GM19455 (cell line): ENCODE data around the gene TRMT6.

Source experiments
- ATAC-seq: cut with Tn5 transposase; IDR thresholded peaks from one replicate; pipeline ENCODE4 v1.9.1; 2021; ENCODE audit not compliant: unreplicated experiment

The TRMT6 gene

GRCh38 chr20:5900908-5901307, 49.4 kb downstream of the TRMT6 start:
- no peak for ATAC-seq

DNA sequence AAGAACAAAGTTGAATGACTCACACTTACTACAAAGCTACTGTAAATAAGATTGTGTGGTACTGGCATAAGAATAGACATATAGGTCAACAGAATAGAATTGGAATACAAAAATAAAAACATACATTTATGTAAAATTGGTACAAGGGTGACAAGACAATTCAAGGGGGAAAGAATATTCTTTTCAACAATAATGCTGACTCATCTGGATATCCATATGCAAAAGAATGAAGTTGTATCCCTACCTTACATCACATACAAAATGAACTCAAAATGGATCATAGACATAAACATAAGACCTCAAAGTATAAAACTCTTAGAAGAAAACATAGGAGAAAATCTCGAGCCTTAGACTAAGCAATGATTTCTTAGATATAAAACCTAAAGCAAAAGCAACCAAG, 50.9 kb downstream of the TRMT6 start:
- ATAC-seq, result no peak

DNA sequence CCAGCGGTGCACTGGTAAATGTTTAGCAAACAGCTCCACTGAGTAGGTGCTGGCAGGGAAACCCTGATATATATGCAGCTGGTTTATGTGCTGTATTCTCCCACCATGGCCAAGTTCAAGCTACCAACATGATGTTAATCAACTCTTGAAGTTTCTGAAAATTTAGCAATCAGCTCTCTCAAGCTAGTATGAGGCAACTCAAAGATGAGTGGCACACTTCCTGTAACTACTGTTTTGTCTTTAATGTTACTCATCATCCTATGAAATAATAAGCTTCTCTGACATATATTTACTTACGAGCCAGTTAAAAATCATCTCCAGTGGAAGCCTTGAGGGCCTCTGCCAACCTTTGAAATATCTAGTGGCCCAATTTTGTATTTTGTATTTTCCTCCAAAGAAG, 54.7 kb downstream of the TRMT6 start:
- no peak for ATAC-seq

DNA sequence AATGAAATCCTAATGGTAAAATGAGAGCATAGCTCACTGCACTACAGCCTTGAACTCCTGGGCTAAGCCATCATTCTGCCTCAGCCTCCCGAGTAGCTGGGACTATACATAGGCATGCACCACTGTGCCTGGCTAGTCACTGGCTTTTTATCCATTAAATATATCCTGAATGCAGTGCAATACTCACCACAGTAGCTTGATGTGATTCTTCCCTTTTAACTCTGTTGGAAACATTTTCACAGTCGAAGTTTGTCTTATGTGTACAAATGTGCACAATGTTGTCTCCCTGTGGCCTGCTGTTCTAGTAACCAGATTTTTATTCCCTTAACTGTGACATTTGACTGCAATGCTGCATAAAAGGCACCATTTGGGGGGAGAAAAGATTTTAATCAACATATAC, 56.7 kb downstream of the TRMT6 start:
- no peak for ATAC-seq

- no peak for ATAC-seq
Measured at GRCh38 chr20:5893052-5893451, 57.3 kb downstream of the TRMT6 start.

DNA sequence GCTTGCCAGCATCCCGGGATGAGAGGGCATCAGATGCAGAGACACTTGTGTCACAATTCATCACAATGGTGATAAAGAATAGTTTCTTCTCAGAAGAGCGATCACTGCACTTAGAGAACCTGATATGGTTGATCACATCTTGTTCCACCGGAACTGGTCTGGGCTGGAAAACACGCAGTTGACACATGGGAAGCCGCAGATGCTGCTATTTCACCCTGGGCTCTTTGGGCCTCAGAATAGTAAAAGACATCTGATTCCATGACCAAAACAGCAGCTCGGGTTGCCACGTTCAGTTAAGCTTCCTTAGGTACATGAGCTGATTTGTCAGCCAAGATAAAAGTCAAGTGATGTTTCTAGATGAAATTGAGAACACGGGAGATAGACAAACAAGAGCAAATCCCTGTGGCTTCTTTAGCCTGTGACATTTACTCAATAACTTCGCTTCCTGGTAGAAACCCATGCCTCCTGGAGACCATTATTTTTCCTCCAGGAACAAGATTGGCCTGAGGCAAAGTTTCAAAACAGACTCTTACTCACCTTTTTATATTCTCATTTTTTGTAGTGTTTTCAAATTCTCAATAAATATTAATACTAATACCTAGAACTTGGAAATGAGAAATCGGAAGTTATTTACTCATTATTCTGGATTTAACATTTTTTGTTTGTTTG, 59.4 kb downstream of the TRMT6 start:
- ATAC-seq, result no peak

DNA sequence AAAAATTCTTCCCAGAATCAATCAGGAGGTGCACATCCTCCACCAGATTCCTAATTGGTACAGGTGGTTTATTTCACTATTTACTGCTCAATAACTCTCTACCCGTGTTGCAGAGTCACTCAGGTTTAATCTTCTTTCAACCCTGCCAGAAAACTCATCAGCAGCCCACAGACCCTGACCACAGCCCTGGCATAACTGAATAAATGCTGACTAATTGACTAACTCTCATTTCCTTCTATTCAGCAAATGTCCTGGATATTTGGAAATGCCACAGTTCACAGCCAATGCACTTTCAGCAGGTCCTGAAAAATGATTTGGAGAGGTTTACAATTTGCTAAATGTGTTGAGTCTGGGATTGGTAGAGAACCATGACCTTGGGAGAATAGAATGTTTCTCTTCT, 62.3 kb downstream of the TRMT6 start:
- ATAC-seq, result no peak

DNA sequence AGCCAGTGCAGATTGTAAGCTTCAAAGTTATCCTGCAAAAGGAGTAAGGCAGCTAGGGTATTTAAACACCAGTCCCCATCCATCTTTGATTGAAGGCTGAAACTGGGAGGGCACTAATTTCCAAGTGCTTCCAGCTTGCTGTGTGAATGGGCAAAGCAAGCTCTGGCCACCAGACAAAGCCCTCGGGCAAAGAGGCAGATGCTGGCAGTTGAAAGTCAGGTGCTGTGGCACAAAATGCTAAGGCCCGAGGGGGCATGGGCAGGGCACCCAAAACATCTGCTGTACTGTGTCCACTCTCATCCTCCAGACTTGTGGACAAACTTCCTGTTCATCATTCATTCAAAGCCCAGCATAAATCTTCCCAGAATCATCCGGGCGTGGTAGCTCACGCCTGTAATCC, 62.9 kb downstream of the TRMT6 start:
- no peak for ATAC-seq
